HS-5 (cell line): ENCODE data around the gene DDR2.
"Not testable (repeated sequence)": the region's sequence is repeated elsewhere in the genome, so short reads cannot be mapped to it uniquely, and the experiment has no call there.

ENCODE experiments used
- DNase-seq: peaks from one replicate; pipeline ENCODE4 v3.0.0-alpha.2; 2012; ENCODE audit warnings: low read depth

Gene DDR2

DNA sequence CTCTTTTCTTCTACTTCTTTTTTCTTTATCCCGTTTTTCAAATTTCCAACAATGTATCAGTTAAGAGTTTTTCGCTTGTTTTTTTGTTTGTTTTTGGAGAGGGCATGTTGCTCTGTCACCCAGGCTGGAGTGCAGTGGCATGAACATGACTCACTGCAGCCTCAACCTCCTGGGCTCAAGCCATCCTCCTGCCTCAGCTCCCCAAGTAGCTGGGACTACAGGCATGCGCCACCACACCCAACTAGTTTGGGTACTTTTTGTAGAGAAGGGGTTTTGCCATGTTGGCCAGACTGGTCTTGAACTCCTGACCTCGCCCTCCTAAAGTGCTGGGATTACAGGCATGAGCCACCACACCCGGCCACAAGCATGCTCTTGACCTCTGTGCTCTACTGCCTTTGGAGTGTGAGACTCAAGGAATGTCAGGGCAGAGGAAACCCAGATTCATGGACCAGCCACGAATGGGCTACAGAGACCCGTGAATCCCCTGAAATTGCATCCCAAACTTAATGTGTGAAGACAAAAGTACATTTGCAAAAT is 93.1 kb downstream of the DDR2 start:
- no peak for DNase-seq

DNA sequence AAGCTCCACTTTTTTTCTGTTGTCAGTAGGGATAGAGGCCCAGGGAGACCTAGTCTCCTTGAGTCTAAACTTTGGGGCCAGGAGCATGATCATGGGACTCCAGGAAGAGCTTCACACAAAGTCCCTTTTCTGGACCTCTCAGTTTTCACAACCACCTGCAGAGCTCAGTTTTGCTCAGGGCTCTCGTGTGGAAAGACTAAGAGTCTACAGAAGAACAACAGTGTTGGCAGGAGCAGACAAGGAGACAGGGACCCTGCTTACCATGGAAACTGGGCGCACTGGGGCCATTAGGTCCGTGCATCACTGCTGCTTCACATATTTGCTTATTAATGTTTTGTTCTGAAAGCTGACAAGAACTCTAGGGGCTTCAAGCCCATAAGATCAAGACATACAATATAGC is 94.3 kb downstream of the DDR2 start:
- DNase-seq = no peak

DNA sequence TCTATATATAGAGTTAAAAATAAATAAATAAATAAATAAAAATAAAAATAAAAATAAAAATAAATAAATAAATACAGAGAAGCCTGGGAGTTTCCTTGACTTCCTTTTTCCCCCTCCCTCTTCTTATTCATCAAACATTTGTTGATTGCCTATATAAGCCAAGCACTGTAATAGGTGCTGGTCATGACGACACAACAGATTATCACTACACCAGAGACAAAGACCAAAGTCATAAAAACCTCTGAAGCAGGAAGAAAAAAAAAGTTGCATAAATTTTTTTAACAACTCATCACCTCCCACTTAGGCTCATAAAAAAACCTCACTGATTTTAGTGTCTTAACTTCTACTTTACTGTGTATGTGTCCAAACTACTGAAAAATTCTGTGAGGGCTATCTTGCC is 95.2 kb downstream of the DDR2 start:
- not testable (repeated sequence) for DNase-seq

- no peak for DNase-seq
Observed at GRCh38 chr1:162728573-162728972, 96.3 kb downstream of the DDR2 start.

DNA sequence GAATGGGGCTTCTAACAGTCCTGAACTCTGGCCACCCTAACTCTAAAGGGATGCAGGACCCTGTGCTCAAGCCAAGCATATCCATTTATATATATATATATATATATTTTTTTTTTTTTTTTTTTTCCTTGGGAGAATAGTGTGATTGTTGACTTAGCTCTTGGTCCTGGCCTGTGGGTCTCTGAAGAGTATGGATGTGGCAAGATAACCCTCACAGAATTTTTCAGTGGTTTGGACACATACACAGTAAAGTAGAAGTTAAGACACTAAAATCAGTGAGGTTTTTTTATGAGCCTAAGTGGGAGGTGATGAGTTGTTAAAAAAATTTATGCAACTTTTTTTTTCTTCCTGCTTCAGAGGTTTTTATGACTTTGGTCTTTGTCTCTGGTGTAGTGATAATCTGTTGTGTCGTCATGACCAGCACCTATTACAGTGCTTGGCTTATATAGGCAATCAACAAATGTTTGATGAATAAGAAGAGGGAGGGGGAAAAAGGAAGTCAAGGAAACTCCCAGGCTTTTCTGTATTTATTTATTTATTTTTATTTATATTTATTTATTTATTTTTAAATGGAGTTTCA is 97.0 kb downstream of the DDR2 start:
- DNase-seq = not testable (repeated sequence)

- DNase-seq = no peak
Observed at GRCh38 chr1:162732094-162732493, 99.8 kb downstream of the DDR2 start.

GRCh38 chr1:162732566-162733335 is 100.5 kb downstream of the DDR2 start:
- no peak for DNase-seq

DNA sequence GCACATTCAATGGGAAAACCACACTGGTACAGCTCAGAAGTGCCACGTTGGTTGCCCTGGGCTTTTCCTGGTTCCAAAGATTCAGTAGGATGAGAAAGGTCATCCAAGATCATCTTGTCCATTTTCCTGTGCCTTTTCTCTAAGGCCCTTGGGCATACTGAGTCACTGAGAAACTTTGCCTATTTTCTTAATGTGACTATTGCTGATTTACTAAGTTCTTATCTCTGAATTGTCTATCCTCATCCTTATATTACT is 101.0 kb downstream of the DDR2 start:
- no peak for DNase-seq

DNA sequence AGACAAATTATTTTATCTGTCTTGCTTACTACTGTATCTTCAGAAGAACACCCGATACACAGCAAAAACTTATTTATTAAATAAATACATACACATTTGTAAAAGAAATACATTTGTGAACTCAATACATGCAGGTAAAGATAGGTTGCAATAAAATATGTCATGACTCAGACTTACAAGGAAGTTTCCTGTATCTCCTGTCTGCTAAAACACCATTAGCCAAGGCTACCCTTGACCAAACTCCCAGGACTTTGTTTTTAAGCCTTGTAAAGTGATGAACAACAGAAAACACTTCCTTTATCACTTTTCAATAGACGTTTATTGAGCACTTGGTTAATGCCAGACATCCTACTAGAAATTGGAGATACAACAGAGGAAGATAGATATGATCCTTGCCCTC is 101.8 kb downstream of the DDR2 start:
- DNase-seq = no peak

DNA sequence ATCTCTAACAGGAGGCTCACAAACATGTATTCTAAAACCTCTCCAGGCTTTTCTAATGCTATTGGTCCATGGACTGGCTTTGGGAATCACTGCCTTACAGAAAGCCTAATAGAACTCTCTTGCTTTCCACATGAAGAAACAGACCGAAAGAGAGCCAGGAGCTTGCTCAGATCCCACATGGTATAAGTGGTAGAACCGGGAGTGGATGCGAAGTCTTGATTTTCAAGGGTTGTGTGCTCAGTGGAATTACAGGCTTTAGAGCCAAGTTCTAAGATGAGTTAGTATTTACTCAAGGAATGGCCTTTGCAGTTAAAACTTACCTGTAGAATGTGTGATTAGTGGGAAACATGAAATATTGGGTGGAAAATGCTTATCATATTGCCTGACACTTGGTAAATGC is 103.9 kb downstream of the DDR2 start:
- no peak for DNase-seq

- no peak for DNase-seq
Observed at GRCh38 chr1:162736633-162737067, 104.4 kb downstream of the DDR2 start.

DNA sequence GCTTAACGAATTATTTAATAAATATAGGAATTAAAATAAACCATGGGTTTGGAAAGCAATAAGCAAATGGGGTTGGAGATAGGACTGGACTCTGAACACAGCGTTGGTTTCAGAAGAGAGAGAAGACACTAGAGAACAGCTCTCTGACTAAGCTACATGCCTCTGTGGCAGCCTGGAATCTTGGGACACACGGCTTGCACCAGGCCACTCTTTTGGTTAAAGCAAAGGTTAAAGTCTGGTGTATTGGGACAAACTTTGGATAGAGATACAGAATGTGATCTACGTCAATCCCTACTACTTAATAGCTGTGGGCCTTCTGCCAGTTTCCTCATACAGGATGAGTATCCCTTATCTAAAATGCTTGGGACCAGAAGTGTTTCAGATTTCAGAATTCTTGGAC is 108.5 kb downstream of the DDR2 start:
- DNase-seq = no peak

- DNase-seq = no peak
Observed at GRCh38 chr1:162741574-162741973, 109.3 kb downstream of the DDR2 start.

GRCh38 chr1:162746264-162746942 is 114.1 kb downstream of the DDR2 start:
- not testable (repeated sequence) for DNase-seq

DNA sequence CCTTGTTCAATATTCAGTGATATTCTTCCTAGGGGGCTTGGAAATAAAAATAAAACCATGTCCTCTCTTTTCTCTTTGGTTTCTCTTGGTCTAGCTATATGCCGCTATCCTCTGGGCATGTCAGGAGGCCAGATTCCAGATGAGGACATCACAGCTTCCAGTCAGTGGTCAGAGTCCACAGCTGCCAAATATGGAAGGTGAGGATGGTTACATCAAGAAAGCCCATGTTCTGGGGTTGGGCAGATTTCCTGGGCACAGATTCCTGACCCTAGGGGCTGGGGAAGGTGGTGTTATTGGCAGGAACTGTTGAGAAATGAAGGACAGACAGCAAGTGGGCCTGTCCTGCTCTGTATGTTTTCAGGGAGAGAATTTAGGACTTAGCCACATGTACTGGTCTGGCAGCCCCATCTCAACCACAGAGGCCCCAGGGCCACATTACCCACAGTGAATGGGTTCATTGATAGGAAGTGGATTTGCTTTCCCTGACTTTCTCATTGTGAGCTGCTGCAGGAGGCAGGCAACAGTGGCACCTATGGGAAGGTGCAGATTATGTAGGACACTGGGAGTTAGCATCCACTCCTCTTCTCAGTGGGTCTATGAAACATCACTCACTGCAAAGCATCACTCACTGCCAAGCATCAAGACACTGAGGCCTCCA is 120.9 kb downstream of the DDR2 start:
- DNase-seq = no peak

DNA sequence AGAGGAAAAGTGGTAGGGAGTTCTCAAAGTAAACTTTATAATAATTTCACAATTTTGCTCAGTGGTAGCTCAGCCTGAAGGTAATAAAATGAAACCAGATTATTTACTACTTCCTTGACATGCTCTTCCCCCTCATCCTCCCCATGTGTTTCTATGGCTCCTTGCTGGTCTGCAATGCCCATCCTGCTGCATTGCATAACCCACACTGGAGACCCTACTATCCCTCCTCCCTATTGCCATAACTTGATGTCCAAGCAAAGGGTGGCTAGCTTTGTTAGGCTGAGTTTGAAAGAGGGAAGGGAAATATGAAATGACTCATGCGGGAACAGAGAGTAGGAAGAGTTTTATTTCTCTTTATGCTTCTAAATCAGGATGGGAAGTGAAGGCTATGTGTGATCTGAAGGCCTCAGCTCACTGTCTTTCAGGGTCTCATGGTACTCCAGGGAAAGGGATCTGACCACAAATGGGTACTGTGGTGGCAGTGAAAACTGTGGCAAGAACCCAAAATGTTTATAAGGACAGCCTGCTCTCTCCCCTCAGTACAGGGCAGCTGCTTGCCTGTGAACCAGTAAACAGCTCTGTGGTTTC is 121.8 kb downstream of the DDR2 start:
- no peak for DNase-seq

- no peak for DNase-seq
Observed at GRCh38 chr1:162755306-162755705, 123.0 kb downstream of the DDR2 start.

GRCh38 chr1:162756523-162756922 is 124.3 kb downstream of the DDR2 start:
- peak; percentile 37 for DNase-seq

- no peak for DNase-seq
Observed at GRCh38 chr1:162757476-162757875, 125.2 kb downstream of the DDR2 start.

DNA sequence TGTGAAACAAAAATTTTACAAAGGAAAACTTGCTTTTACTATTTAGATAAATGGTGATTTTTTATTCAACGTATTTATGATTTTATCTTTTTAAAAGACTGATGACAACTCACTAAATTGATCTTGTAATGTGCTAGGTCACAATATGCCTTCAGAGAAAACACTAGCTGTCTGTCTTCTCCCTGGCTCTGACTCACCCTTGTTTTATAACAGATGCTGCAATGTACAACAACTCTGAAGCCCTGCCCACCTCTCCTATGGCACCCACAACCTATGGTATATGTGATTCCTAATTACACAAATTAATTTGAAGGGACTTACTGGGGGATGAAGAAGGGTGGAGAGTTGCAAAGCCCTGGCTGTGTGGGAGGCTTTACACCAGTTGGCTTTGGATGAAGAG is 133.5 kb downstream of the DDR2 start:
- no peak for DNase-seq

DNA sequence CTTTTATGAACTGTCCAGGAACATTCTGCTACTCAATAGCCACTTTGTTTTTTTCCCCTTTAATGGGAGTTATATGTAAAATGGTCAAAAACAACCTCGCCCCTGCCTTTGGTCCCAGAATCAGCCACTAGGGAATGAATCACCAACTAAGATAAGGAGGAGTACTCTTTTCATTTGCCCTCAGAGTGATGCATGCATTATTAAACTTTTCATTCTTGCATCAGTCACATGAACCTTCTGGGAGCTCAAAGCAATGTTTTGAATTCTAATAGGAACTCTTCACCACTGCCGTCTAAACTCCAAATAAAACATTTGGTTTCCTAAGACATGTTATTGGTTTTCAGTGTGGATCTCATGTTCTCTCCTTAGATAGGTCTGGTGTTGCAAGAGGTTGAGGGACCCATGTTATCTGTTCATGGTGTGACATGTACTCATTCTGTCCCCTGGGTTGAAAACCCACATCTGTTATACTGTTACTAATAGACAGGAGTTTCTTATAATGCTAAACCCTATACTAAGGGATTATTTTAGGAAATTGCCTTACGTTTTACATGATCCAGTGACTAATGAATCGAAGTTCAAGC is 140.4 kb downstream of the DDR2 start:
- peak; percentile 9 for DNase-seq

GRCh38 chr1:162774007-162774406 is 141.7 kb downstream of the DDR2 start:
- no peak for DNase-seq
